ENCODE data around the gene NEMF.

The NEMF gene

GRCh38 chr14:49769171-49769570 lies 83.4 kb downstream of the NEMF start:
- Histone ChIP-seq H3K36me3 (ENCODE audit: control insufficient read depth, insufficient read depth, low read length) (no peaks in the 10 kb centered on the region), H3K4me3 (ENCODE audit: low read depth, low read length) (peak overlapping the region; percentile 80), H3K27me3 (ENCODE audit: control insufficient read depth, insufficient read depth, low read length) (no peaks in the 10 kb centered on the region), H3K27ac (peak overlapping the region; percentile 99), H3K9ac (no peak overlapping the region), H3K79me2 (peaks cover 15% of the 10 kb centered on the region), H3K4me1 (peaks cover 4% of the 10 kb centered on the region), H2AFZ (peak overlapping the region; percentile 96), H3K9me3 (ENCODE audit: control insufficient read depth, low read length) (no peaks in the 10 kb centered on the region), H3K4me2 (ENCODE audit: low read length) (peak overlapping the region; percentile 99)
- no peak for TF ChIP-seq CTCF (IDR thresholded peaks at IDR 0.05)

- Histone ChIP-seq H3K9me3 (ENCODE audit: control insufficient read depth, low read length) (no peaks in the 10 kb centered on the region), H2AFZ (peak overlapping the region; percentile 96), H3K9ac (peak overlapping the region; percentile 91), H3K27ac (peak overlapping the region; percentile 99), H3K4me1 (peaks cover 4% of the 10 kb centered on the region), H3K36me3 (ENCODE audit: control insufficient read depth, insufficient read depth, low read length) (no peaks in the 10 kb centered on the region), H3K27me3 (ENCODE audit: control insufficient read depth, insufficient read depth, low read length) (no peaks in the 10 kb centered on the region), H3K79me2 (peaks cover 15% of the 10 kb centered on the region), H3K4me2 (ENCODE audit: low read length) (peak overlapping the region; percentile 99), H3K4me3 (ENCODE audit: low read depth, low read length) (peak overlapping the region; percentile 80)
- no peak for TF ChIP-seq CTCF (IDR thresholded peaks at IDR 0.05)
These were observed 84.1 kb downstream of the NEMF start for GRCh38 chr14:49768301-49769121.

- H3K4me3 ChIP-seq (ENCODE audit: low read depth, low read length), result peak within 1 kb of the TSS; percentile 80
- H3K4me1 ChIP-seq, result peaks cover 4% of the 10 kb centered on the region
- H3K79me2 ChIP-seq, result peaks cover 15% of the 10 kb centered on the region
- H2AFZ ChIP-seq, result peak within 1 kb of the TSS; percentile 98
- no peaks in the 10 kb centered on the region for H3K9me3 ChIP-seq (ENCODE audit: control insufficient read depth, low read length)
- peak within 1 kb of the TSS; percentile 99 for H3K27ac ChIP-seq
- peak; percentile 24 for TF ChIP-seq CTCF (IDR thresholded peaks at IDR 0.05)
- no peaks in the 10 kb centered on the region for H3K36me3 ChIP-seq (ENCODE audit: control insufficient read depth, insufficient read depth, low read length)
- H3K27me3 ChIP-seq (ENCODE audit: control insufficient read depth, insufficient read depth, low read length), result no peaks in the 10 kb centered on the region
- peak within 1 kb of the TSS; percentile 99 for H3K4me2 ChIP-seq (ENCODE audit: low read length)
- H3K9ac ChIP-seq, result peak within 1 kb of the TSS; percentile 91
These were observed 84.9 kb downstream of the NEMF start, which contains the start of gene KLHDC2 for GRCh38 chr14:49767571-49768300. KLHDC2 (plus strand) TSS chr14:49768153; CDS start chr14:49768469, 316 bp downstream.

GRCh38 chr14:49767270-49767570 lies 85.4 kb downstream of the NEMF start:
- Histone ChIP-seq H3K27ac (peak overlapping the region; percentile 99), H3K4me3 (ENCODE audit: low read depth, low read length) (peak overlapping the region; percentile 74), H3K36me3 (ENCODE audit: control insufficient read depth, insufficient read depth, low read length) (no peaks in the 10 kb centered on the region), H3K4me2 (ENCODE audit: low read length) (peak overlapping the region; percentile 99), H3K9me3 (ENCODE audit: control insufficient read depth, low read length) (no peaks in the 10 kb centered on the region), H3K4me1 (peaks cover 4% of the 10 kb centered on the region), H3K9ac (peak overlapping the region; percentile 58), H2AFZ (peak overlapping the region; percentile 98), H3K79me2 (peaks cover 15% of the 10 kb centered on the region), H3K27me3 (ENCODE audit: control insufficient read depth, insufficient read depth, low read length) (no peaks in the 10 kb centered on the region)
- no peak for TF ChIP-seq CTCF (IDR thresholded peaks at IDR 0.05)
